Measurements from ENCODE around the gene SETD9.
A peak's percentile ranks its signal among the peaks of the same experiment; 100 is the strongest.

The SETD9 gene

GRCh38 chr5:56909294-56910209 lies at the start of gene SETD9:
Gene SETD9, plus strand, starts transcription at chr5:56909596. Its CDS starts 50 bp downstream, at chr5:56909646.
- peak; percentile 98 for DNase-seq (ENCODE audit: low spot score)

- DNase-seq (ENCODE audit: low spot score), result no peak
Observed at GRCh38 chr5:56861893-56862485, 47.4 kb upstream of the SETD9 start.

GRCh38 chr5:56862909-56863308 lies 46.5 kb upstream of the SETD9 start:
- no peak for DNase-seq (ENCODE audit: low spot score)

- no peak for DNase-seq (ENCODE audit: low spot score)
Observed at GRCh38 chr5:56871777-56872176, 37.6 kb upstream of the SETD9 start.

- DNase-seq (ENCODE audit: low spot score), result no peak
Observed at GRCh38 chr5:56873056-56873455, 36.3 kb upstream of the SETD9 start.

GRCh38 chr5:56876327-56876726 lies 33.1 kb upstream of the SETD9 start:
- DNase-seq (ENCODE audit: low spot score), result peak; percentile 84

GRCh38 chr5:56881571-56881970 lies 27.8 kb upstream of the SETD9 start:
- no peak for DNase-seq (ENCODE audit: low spot score)

- no peak for DNase-seq (ENCODE audit: low spot score)
Observed at GRCh38 chr5:56893251-56893951, 16.0 kb upstream of the SETD9 start.

- DNase-seq (ENCODE audit: low spot score), result no peak
Observed at GRCh38 chr5:56896763-56897162, 12.6 kb upstream of the SETD9 start.

- DNase-seq (ENCODE audit: low spot score), result no peak
Observed at GRCh38 chr5:56898213-56898612, 11.2 kb upstream of the SETD9 start.

- peak; percentile 63 for DNase-seq (ENCODE audit: low spot score)
Observed at GRCh38 chr5:56900395-56900794, 9.0 kb upstream of the SETD9 start.

- peak; percentile 66 for DNase-seq (ENCODE audit: low spot score)
Observed at GRCh38 chr5:56900858-56901578, 8.4 kb upstream of the SETD9 start.

- DNase-seq (ENCODE audit: low spot score), result no peak
Observed at GRCh38 chr5:56908942-56909293, 478 bp upstream of the SETD9 start.

GRCh38 chr5:56910210-56910965 lies 992 bp downstream of the SETD9 start:
- no peak for DNase-seq (ENCODE audit: low spot score)

GRCh38 chr5:56913766-56914165 lies 4.4 kb downstream of the SETD9 start:
- no peak for DNase-seq (ENCODE audit: low spot score)

- DNase-seq (ENCODE audit: low spot score), result no peak
Observed at GRCh38 chr5:56914678-56915077, 5.3 kb downstream of the SETD9 start.

GRCh38 chr5:56917534-56917933 lies 8.1 kb downstream of the SETD9 start:
- DNase-seq (ENCODE audit: low spot score), result no peak

- DNase-seq (ENCODE audit: low spot score), result no peak
Observed at GRCh38 chr5:56918054-56918453, 8.7 kb downstream of the SETD9 start.

GRCh38 chr5:56919942-56920662 lies 10.7 kb downstream of the SETD9 start:
- no peak for DNase-seq (ENCODE audit: low spot score)

- no peak for DNase-seq (ENCODE audit: low spot score)
Observed at GRCh38 chr5:56922922-56923321, 13.5 kb downstream of the SETD9 start.

- no peak for DNase-seq (ENCODE audit: low spot score)
Observed at GRCh38 chr5:56934325-56934724, 24.9 kb downstream of the SETD9 start.
